ENCODE results near the gene DGKI. TPM values are rescaled to one million over a fixed set of nuclear protein-coding genes. Genes with fewer than 3 reads are reported as not detected.

DGKI gene
- total RNA-seq, 1 donor from 2014 or later: 10.1 TPM

DNA sequence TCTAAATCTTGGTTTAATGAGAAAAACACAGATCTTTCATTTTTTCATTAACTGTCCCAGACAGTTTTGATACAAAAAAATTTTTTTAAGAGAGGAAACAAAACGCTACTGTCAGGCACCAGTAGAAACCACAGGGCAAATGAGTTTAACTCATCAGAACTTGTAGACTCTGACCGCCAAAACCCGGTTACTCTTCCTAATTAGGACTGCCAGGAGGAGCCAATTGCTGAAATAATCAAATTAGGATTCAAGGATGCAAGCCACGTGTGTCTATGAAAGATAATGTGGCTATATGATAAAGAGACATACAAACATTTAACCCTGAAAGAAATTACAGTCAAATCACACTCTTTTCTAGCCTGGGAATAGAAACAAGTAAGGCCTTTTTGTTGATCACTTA lies 154.4 kb downstream of the DGKI start:
- no peak for DNase-seq (ENCODE audit: low spot score)

- no peak for DNase-seq (ENCODE audit: low spot score)
Observed at GRCh38 chr7:137691566-137691965, 155.2 kb downstream of the DGKI start.

- DNase-seq (ENCODE audit: low spot score): no peak
Observed at GRCh38 chr7:137690635-137691034, 156.1 kb downstream of the DGKI start.

DNA sequence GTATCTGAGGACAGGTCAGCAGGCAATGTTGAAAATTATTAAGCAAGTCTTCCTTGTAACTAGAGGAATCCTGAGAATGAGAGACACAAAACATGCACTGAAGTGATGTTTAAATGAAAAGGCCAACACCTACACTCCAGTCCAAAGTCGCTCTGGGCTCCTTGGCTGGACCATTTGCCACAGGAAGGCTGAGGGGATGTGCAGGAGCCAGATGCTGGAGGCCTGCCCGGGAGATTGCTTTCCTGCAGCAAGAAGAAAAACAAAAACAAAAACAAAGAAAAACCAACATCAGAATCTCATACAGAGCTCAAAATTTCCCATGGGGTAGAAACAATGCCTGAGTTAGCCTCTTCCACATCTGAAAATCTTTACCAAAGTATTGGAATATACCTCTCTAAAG lies 157.0 kb downstream of the DGKI start:
- DNase-seq (ENCODE audit: low spot score): no peak

GRCh38 chr7:137687556-137688265 lies 159.1 kb downstream of the DGKI start:
- no peak for DNase-seq (ENCODE audit: low spot score)

DNA sequence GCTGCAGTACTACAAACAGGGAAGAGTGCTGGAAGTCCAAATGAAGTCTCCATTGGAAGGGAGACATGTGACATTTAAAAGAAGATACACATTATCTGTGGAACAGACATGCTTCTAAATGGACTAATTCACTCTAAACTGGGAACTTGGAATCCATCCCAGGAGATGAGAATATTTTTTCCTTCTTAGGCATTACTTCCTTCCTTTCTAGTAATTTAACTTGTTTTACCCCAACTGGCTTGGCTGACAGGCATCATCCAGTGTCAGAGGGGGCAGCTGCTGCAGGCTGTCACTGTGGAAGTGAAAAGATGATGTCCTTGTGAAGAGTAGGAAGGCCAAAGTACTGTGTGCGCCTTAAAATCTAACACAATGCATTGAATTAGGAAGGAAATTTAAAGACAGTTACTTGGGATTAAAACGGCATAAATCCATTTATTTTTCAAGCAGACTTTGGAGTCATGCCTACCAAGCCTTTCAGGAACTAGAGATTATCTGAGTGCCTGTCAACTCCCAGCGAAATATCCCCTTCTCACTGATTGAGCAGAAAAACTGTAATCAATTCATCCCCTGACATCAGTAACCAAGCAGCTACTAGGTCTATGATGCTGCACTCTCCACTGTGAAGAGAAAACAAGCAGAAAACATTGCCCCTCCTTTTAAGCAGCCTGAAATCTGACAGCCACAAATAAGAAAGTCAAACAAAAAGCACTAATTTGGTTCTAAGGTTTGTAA lies 161.2 kb downstream of the DGKI start:
- DNase-seq (ENCODE audit: low spot score): no peak

DNA sequence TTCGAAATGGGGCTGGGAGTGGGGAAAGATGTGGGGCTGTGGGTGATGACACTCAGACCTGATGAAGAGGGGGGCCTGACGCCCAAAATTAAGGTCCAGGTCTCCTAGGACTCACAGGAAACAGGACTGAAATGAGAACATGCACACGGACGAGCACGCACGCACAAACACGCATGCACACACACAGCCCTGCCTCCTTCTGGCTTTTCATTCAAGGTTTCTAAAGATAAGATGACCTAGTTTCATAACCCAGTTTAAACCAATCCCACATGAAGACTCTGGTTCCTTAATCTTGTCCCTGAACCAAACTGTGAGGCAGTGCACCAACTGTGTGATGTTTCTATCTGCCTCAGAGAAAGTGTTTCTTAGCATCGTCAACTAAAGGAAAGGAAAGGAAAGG lies 162.0 kb downstream of the DGKI start:
- DNase-seq (ENCODE audit: low spot score): no peak

- no peak for DNase-seq (ENCODE audit: low spot score)
Observed at GRCh38 chr7:137684316-137684715, 162.5 kb downstream of the DGKI start.

DNA sequence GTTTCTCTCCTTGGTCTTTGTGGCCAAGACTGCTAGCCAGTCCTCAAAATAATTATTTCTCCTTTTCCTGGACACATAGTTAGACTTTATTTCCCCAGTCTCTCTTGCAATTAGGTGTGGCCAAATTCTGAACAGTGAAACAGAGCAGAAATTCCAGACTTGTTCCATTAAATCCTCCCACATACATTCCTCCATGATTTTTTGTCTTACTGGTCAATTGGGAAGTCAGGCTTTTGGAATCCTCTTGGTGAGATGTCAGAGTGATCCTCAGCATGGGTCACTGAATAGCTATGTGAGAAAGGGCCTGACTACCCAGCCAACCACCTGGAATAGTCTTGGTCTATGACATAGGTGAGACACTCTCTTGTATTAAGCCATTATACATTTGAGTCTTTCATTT lies 164.2 kb downstream of the DGKI start:
- DNase-seq (ENCODE audit: low spot score): no peak

DNA sequence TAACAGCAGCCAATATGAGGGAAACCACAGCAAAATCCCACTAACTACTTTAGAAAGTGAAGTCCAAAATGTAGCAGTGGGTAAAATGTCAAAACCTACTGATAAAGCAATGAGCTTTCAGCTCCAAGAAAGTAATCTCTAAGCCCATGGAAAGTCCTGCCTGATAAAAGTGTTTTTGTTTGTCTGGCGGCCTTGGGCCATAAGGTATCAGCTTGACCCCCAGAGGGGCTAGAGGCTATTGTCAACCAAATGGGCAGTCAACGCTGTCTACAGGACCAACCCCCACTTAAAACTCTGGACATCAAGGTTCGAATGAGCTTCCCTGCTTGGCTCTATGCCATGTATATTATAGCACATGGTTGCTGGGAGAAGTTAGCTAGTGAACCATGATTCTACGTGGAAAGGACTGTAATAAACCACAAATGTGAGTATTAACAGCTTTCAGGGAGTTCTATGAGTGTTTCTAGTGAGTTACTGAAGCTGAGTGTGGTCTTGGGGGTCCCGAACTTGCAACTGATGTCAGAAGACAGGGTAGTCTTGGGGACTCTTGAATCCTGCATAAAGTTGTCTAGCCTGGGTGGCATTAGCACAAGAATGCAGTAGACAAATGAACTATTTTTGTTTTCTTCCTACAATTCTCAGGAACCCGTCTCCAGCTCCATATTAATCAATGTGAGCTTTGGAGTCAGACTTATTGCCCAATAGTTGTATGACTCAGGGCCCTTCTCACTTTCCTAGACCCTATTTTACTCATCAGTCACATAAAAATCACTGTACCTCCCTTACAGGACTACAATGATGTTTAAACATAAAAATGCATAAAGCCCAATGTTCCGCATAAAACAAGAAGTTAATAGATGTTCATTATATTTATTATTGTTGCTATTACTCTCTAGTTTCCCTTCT lies 164.9 kb downstream of the DGKI start:
- DNase-seq (ENCODE audit: low spot score): no peak

GRCh38 chr7:137674551-137675409 lies 172.0 kb downstream of the DGKI start:
- no peak for DNase-seq (ENCODE audit: low spot score)

GRCh38 chr7:137674048-137674447 lies 172.7 kb downstream of the DGKI start:
- no peak for DNase-seq (ENCODE audit: low spot score)

- DNase-seq (ENCODE audit: low spot score): no peak
Observed at GRCh38 chr7:137671920-137672319, 174.9 kb downstream of the DGKI start.

GRCh38 chr7:137670222-137671064 lies 176.3 kb downstream of the DGKI start:
- DNase-seq (ENCODE audit: low spot score): no peak

DNA sequence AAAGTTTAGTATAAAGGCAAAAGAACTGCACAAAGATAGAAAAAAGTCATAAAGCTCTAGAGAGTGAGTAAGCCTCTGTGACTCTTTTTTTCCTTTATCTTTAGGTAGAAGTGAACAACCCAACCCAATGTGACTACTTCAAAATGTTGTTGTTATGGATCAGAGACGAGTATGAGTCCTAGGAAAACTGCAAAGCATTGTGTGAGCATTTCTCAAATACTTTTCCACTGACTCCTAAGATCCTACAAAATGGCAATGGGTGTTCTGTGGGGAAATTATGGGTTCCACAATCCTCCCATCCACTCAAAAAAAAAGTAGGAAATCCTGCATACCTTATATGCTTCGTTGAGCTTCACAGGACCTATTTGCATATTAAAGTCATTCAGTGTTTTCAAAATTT lies 177.1 kb downstream of the DGKI start:
- DNase-seq (ENCODE audit: low spot score): no peak

GRCh38 chr7:137668404-137668803 lies 178.4 kb downstream of the DGKI start:
- no peak for DNase-seq (ENCODE audit: low spot score)

DNA sequence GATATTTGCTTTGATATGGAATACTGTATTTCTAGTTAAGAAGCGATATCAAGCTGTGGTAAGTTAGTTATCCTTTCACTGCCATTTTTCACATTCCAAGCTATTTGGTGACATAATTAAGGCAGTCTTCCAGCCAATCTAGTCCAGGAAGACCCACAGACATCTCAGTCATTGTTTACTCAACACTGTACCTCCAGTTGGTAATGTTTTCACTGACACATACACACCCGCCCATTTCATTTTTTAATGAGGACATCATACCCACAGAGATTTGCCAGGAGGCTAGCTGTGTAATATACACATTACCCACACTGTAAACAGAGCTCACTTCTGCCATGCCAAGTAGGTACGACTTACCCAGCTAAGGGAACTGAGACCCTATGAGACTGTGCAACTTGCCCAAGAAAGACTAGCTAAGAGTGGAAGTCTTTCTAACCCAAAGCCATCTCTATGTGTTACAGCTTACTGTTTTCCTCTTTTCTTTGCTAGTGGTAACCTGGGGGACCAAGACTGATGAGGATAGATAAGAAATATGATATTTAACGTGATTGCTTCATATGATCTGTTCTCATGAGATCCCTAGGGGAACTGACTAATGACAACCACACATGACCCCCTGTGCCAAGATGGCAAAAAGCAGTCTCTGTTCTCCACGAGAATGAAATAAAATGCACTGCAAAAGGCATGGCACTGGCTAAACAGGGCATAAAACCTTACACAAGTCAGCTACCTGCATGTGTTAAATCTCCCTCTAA lies 179.0 kb downstream of the DGKI start:
- DNase-seq (ENCODE audit: low spot score): no peak

- DNase-seq (ENCODE audit: low spot score): no peak
Observed at GRCh38 chr7:137664846-137665245, 181.9 kb downstream of the DGKI start.

DNA sequence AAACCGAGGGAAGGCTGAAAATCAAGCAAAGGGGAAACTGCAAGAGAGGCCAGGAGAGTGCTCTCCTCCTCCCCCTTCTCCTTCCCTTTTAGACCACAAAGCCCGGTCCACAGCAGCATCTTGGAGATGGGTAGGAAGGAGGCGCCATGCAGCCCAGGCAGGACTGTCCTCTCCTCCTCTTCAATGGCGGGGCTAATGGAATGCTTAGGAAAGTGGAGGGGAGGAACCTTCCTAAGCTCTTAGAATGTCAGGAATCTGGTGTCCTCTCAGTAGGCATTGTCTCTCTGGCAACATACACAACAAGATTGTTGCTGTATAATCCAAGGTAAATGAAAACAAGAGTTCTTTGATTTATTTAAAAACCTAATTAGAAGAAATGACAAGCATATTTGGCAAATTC lies 185.1 kb downstream of the DGKI start:
- DNase-seq (ENCODE audit: low spot score): no peak

Measured in mesenteric fat pad (tissue), 1 donor.